ENCODE data around the gene XPO6.

The XPO6 gene

GRCh38 chr16:28145796-28146195 is 66.0 kb downstream of the XPO6 start:
- Histone ChIP-seq H3K36me3 (ENCODE audit: insufficient read depth, low read length) (peaks cover 73% of the 10 kb centered on the region; the same call in 1 of the 2 replicates), H3K9me3 (ENCODE audit: insufficient read depth, low read depth, low read length) (no peaks in the 10 kb centered on the region), H3K4me1 (ENCODE audit: insufficient read depth, low read length, poor library complexity, severe bottlenecking) (peaks cover 32% of the 10 kb centered on the region), H3K9me2 (replicated peaks; ENCODE audit: low read depth, low read length) (no peaks in the 10 kb centered on the region), H2AFZ (ENCODE audit: low read length) (no peak overlapping the region), H3K27me3 (ENCODE audit: insufficient read depth, low read length, poor library complexity, severe bottlenecking) (no peaks in the 10 kb centered on the region), H3K9ac (ENCODE audit: low read depth, low read length, poor library complexity, severe bottlenecking) (no peak overlapping the region), H3K79me2 (ENCODE audit: insufficient read depth, low read length) (no peaks in the 10 kb centered on the region), H4K20me1 (ENCODE audit: insufficient read depth, low read length, poor library complexity, severe bottlenecking) (no peaks in the 10 kb centered on the region), H3K4me3 (ENCODE audit: low read length, poor library complexity, severe bottlenecking) (no peak overlapping the region), H3F3A (ENCODE audit: low read depth) (peaks cover 11% of the 10 kb centered on the region; the same call in 1 of the 2 replicates), H3K4me2 (ENCODE audit: low read depth, low read length, poor library complexity, severe bottlenecking) (no peak overlapping the region)
- TF ChIP-seq EZH2phosphoT487 (IDR thresholded peaks at IDR 0.05; ENCODE audit: borderline replicate concordance) (no peak), CTCF (conservative IDR thresholded peaks at IDR 0.05; ENCODE audit: low read length) (no peak)

- H4K20me1 ChIP-seq (ENCODE audit: insufficient read depth, low read length, poor library complexity, severe bottlenecking): no peaks in the 10 kb centered on the region
- H3K9me2 ChIP-seq (replicated peaks; ENCODE audit: low read depth, low read length): no peaks in the 10 kb centered on the region
- 0 out of 2 replicates have a peak, but pooled peaks have one; percentile 8 for TF ChIP-seq CTCF (conservative IDR thresholded peaks at IDR 0.05; ENCODE audit: low read length)
- TF ChIP-seq EZH2phosphoT487 (IDR thresholded peaks at IDR 0.05; ENCODE audit: borderline replicate concordance): no peak
- H3K9me3 ChIP-seq (ENCODE audit: insufficient read depth, low read depth, low read length): no peaks in the 10 kb centered on the region
- H3K9ac ChIP-seq (ENCODE audit: low read depth, low read length, poor library complexity, severe bottlenecking): no peak overlapping the region
- H3K36me3 ChIP-seq (ENCODE audit: insufficient read depth, low read length): peaks cover 42% of the 10 kb centered on the region; the same call in 1 of the 2 replicates
- peaks cover 11% of the 10 kb centered on the region; the same call in 1 of the 2 replicates for H3F3A ChIP-seq (ENCODE audit: low read depth)
- peaks cover 47% of the 10 kb centered on the region for H3K4me1 ChIP-seq (ENCODE audit: insufficient read depth, low read length, poor library complexity, severe bottlenecking)
- H3K4me3 ChIP-seq (ENCODE audit: low read length, poor library complexity, severe bottlenecking): no peak overlapping the region
- H2AFZ ChIP-seq (ENCODE audit: low read length): no peak overlapping the region
- peak overlapping the region; percentile 62 for H3K4me2 ChIP-seq (ENCODE audit: low read depth, low read length, poor library complexity, severe bottlenecking)
- H3K27me3 ChIP-seq (ENCODE audit: insufficient read depth, low read length, poor library complexity, severe bottlenecking): no peaks in the 10 kb centered on the region
- no peaks in the 10 kb centered on the region for H3K79me2 ChIP-seq (ENCODE audit: insufficient read depth, low read length)
Measured at GRCh38 chr16:28140788-28141618, 70.8 kb downstream of the XPO6 start.

- Histone ChIP-seq H3K9me3 (ENCODE audit: insufficient read depth, low read depth, low read length) (no peaks in the 10 kb centered on the region), H3K4me3 (ENCODE audit: low read length, poor library complexity, severe bottlenecking) (no peak overlapping the region), H3K9ac (ENCODE audit: low read depth, low read length, poor library complexity, severe bottlenecking) (no peak overlapping the region), H3K4me2 (ENCODE audit: low read depth, low read length, poor library complexity, severe bottlenecking) (no peak overlapping the region), H3K36me3 (ENCODE audit: insufficient read depth, low read length) (peaks cover 43% of the 10 kb centered on the region), H3K79me2 (ENCODE audit: insufficient read depth, low read length) (no peaks in the 10 kb centered on the region), H3K27me3 (ENCODE audit: insufficient read depth, low read length, poor library complexity, severe bottlenecking) (no peaks in the 10 kb centered on the region), H3K4me1 (ENCODE audit: insufficient read depth, low read length, poor library complexity, severe bottlenecking) (peaks cover 41% of the 10 kb centered on the region), H3K9me2 (replicated peaks; ENCODE audit: low read depth, low read length) (no peaks in the 10 kb centered on the region), H2AFZ (ENCODE audit: low read length) (no peak overlapping the region), H4K20me1 (ENCODE audit: insufficient read depth, low read length, poor library complexity, severe bottlenecking) (no peaks in the 10 kb centered on the region), H3F3A (ENCODE audit: low read depth) (peaks cover 11% of the 10 kb centered on the region; the same call in 1 of the 2 replicates)
- 0 out of 2 replicates have a peak, but pooled peaks have one; percentile 22 for TF ChIP-seq CTCF (conservative IDR thresholded peaks at IDR 0.05; ENCODE audit: low read length)
- TF ChIP-seq EZH2phosphoT487 (IDR thresholded peaks at IDR 0.05; ENCODE audit: borderline replicate concordance): no peak
Measured at GRCh38 chr16:28139530-28139929, 72.2 kb downstream of the XPO6 start.
